ENCODE results near the gene GPX8.

GPX8 gene

GRCh38 chr5:55159763-55160492, at the start of gene GPX8:
GPX8 (plus strand) TSS chr5:55160171; CDS start chr5:55160193, 22 bp downstream.
- DNase-seq = peak; percentile 58

GRCh38 chr5:55110217-55110616, 49.8 kb upstream of the GPX8 start:
- no peak for DNase-seq

GRCh38 chr5:55113327-55113726, 46.6 kb upstream of the GPX8 start:
- DNase-seq = no peak

- DNase-seq = no peak
Observed at GRCh38 chr5:55114061-55114460, 45.9 kb upstream of the GPX8 start.

- DNase-seq = no peak
Observed at GRCh38 chr5:55123365-55123764, 36.6 kb upstream of the GPX8 start.

- DNase-seq = no peak
Observed at GRCh38 chr5:55134053-55134722, 25.8 kb upstream of the GPX8 start.

GRCh38 chr5:55136521-55136920, 23.4 kb upstream of the GPX8 start:
- no peak for DNase-seq

- no peak for DNase-seq
Observed at GRCh38 chr5:55140908-55141665, 18.9 kb upstream of the GPX8 start.

GRCh38 chr5:55141945-55142690, 17.9 kb upstream of the GPX8 start:
- no peak for DNase-seq

GRCh38 chr5:55143624-55144023, 16.3 kb upstream of the GPX8 start:
- no peak for DNase-seq

GRCh38 chr5:55146080-55146479, 13.9 kb upstream of the GPX8 start:
- DNase-seq = no peak

- peak; percentile 85 for DNase-seq
Observed at GRCh38 chr5:55146543-55147151, 13.3 kb upstream of the GPX8 start.

- DNase-seq = no peak
Observed at GRCh38 chr5:55149308-55149795, 10.6 kb upstream of the GPX8 start.

GRCh38 chr5:55151923-55152842, 7.8 kb upstream of the GPX8 start:
- no peak for DNase-seq

GRCh38 chr5:55154873-55155272, 5.1 kb upstream of the GPX8 start:
- DNase-seq = no peak

GRCh38 chr5:55160493-55161209, 680 bp downstream of the GPX8 start:
- DNase-seq = no peak

GRCh38 chr5:55162666-55163065, 2.7 kb downstream of the GPX8 start:
- no peak for DNase-seq

GRCh38 chr5:55171471-55171870, 11.5 kb downstream of the GPX8 start:
- no peak for DNase-seq

- peak; percentile 90 for DNase-seq
Observed at GRCh38 chr5:55172051-55172899, 12.3 kb downstream of the GPX8 start.
